PC-9 (cell line): Measurements from ENCODE around the gene ARHGAP22. TPM values are rescaled to one million over a fixed set of nuclear protein-coding genes. Genes with fewer than 3 reads are reported as not detected.

Experiments
- BruUV-seq: library from RNA; stranded (reverse); fragments of 400-500 nt; replicated peaks from 2 replicates; lab custom pipeline; 2021; lab: Mats Ljungman, UMichigan
- CTCF ChIA-PET: fragments of 300-600 bp; sonication (Branson Sonifier 250); formaldehyde crosslinking; loops from one replicate; lab custom pipeline; 2022; ENCODE audit warnings: antibody characterized with exemption; lab: Charles Lee
- POLR2A ChIA-PET: fragments of 300-600 bp; sonication (Branson Sonifier 250); formaldehyde crosslinking; loops from one replicate; lab custom pipeline; 2022; ENCODE audit warnings: antibody characterized with exemption; ENCODE audit not compliant: unreplicated experiment; lab: Charles Lee
- DNase-seq, 2 experiments: peaks; one replicate each; pipeline versions ENCODE4 v3.0.0 to v3.0.0-alpha.2; 2015 to 2022; ENCODE audit warnings: mixed read lengths in 1 of 2
- H2AFZ ChIP-seq: fragments of 200-600 bp; sonication (generic); 2 replicates; pipeline ENCODE4 v1.8.1; 2017; ENCODE audit warnings: antibody characterized with exemption
- H3F3A ChIP-seq: fragments of 200-600 bp; sonication (generic); 2 replicates; pipeline ENCODE4 v1.8.1; 2017; ENCODE audit warnings: antibody characterized with exemption, mild to moderate bottlenecking, low read depth; ENCODE audit not compliant: insufficient read depth
- H3K27ac ChIP-seq: fragments of 200-600 bp; sonication (generic); 2 replicates; pipeline ENCODE4 v1.6.1; 2016; ENCODE audit warnings: mixed run types
- H3K27me3 ChIP-seq: fragments of 200-600 bp; sonication (generic); 2 replicates; pipeline ENCODE4 v1.6.1; 2016; ENCODE audit warnings: low read depth, mixed run types; ENCODE audit not compliant: insufficient read depth
- H3K36me3 ChIP-seq: fragments of 200-600 bp; sonication (generic); 2 replicates; pipeline ENCODE4 v1.6.1; 2016; ENCODE audit warnings: low read depth, mixed run types
- H3K4me1 ChIP-seq: fragments of 200-600 bp; sonication (generic); replicated peaks from 2 replicates; pipeline ENCODE4 v1.6.1; 2016; ENCODE audit warnings: mixed run types; ENCODE audit not compliant: insufficient read depth
- H3K4me2 ChIP-seq: fragments of 200-600 bp; sonication (generic); 2 replicates; pipeline ENCODE4 v1.6.1; 2017; ENCODE audit warnings: mixed run types
- H3K4me3 ChIP-seq: fragments of 200-600 bp; sonication (generic); 2 replicates; pipeline ENCODE4 v1.6.1; 2016; ENCODE audit warnings: mixed run types
- H3K79me2 ChIP-seq: fragments of 200-600 bp; sonication (generic); 2 replicates; pipeline ENCODE4 v1.6.1; 2017; ENCODE audit warnings: low read depth, mixed run types
- H3K9me2 ChIP-seq: fragments of 200-600 bp; sonication (generic); 2 replicates; pipeline ENCODE4 v1.8.1; 2017; ENCODE audit warnings: mild to moderate bottlenecking; ENCODE audit not compliant: insufficient read depth
- H3K9me3 ChIP-seq: fragments of 200-600 bp; sonication (generic); 2 replicates; pipeline ENCODE4 v1.8.1; 2016; ENCODE audit warnings: low read depth; ENCODE audit not compliant: insufficient read depth
- H4K20me1 ChIP-seq: fragments of 200-600 bp; sonication (generic); 2 replicates; pipeline ENCODE4 v1.8.1; 2017; ENCODE audit not compliant: insufficient read depth
- CTCF ChIP-seq: fragments of 200-600 bp; sonication (generic); conservative IDR thresholded peaks from 2 replicates; pipeline ENCODE4 v1.6.1; 2017; ENCODE audit warnings: mixed run types, antibody characterized with exemption, mild to moderate bottlenecking, moderate library complexity
- EZH2 ChIP-seq: fragments of 200-600 bp; sonication (generic); IDR thresholded peaks from 2 replicates; pipeline ENCODE4 v1.8.0; 2017; ENCODE audit warnings: antibody characterized with exemption, low read depth
- intact Hi-C: fragments of 100-400 bp; cut with micrococcal nuclease; formaldehyde crosslinking; loops from one replicate; pipeline ENCODE4 v1.10.0; 2022; ENCODE audit not compliant: unreplicated experiment
- total RNA-seq: library from RNA; stranded (reverse); gene quantifications from 2 replicates; pipeline ENCODE4 v1.2.3, GENCODE V29; 2021

Gene ARHGAP22
- total RNA-seq, 1 experiment from 2014 or later: 4.0 TPM

- CTCF ChIA-PET: no interaction called here
- H3K79me2 ChIP-seq: no peaks in the 10 kb centered on the region
- intact Hi-C loops: no loop called here
- TF ChIP-seq EZH2 (no peak), CTCF (no peak)
- H3K36me3 ChIP-seq: no peaks in the 10 kb centered on the region
- H3K4me3 ChIP-seq: no peak overlapping the region
- H3K9me2 ChIP-seq: no peaks in the 10 kb centered on the region
- no peak overlapping the region for H2AFZ ChIP-seq
- H3K9me3 ChIP-seq: no peaks in the 10 kb centered on the region
- H4K20me1 ChIP-seq: no peaks in the 10 kb centered on the region
- H3K4me1 ChIP-seq: no peaks in the 10 kb centered on the region
- H3K27me3 ChIP-seq: no peaks in the 10 kb centered on the region
- no peaks in the 10 kb centered on the region for H3F3A ChIP-seq
- no TSS peak for BruUV-seq
- H3K4me2 ChIP-seq: no peak overlapping the region
- POLR2A ChIA-PET: no interaction called here
- no peak overlapping the region for H3K27ac ChIP-seq
- no peak for DNase-seq
Measured at GRCh38 chr10:48592346-48592745, 12.5 kb downstream of the ARHGAP22 start.

DNA sequence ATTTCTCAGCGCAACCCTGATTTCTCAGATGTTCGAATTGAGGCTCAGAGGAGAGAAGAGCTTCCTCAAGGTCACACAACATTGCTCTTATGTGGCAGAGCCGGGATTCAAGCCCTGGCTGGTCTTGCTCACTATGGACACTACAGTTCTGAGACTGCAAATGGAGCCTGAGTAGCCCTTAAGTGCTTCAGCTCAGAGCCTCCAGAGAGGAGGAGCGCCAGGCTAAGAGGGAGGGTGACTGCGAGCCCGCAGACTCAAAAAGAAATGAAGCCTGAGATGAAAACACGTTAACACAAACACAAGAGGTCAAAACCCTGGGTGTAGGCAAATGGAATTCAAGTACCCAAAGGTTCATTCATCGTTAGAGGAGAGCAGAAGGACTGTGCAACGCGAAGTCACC is 13.9 kb downstream of the ARHGAP22 start:
- Histone ChIP-seq H3K27ac (no peak overlapping the region), H3K4me2 (no peak overlapping the region), H3K79me2 (no peaks in the 10 kb centered on the region), H3K27me3 (no peaks in the 10 kb centered on the region), H3K9me2 (no peaks in the 10 kb centered on the region), H2AFZ (no peak overlapping the region), H4K20me1 (no peaks in the 10 kb centered on the region), H3K4me3 (no peak overlapping the region), H3K4me1 (no peaks in the 10 kb centered on the region), H3F3A (no peaks in the 10 kb centered on the region), H3K9me3 (peaks cover 4% of the 10 kb centered on the region; the same call in 1 of the 2 replicates), H3K36me3 (no peaks in the 10 kb centered on the region)
- no TSS peak for BruUV-seq
- intact Hi-C loops: no loop called here
- TF ChIP-seq CTCF (no peak), EZH2 (no peak)
- ChIA-PET CTCF (no interaction called here), POLR2A (no interaction called here)
- no peak for DNase-seq

DNA sequence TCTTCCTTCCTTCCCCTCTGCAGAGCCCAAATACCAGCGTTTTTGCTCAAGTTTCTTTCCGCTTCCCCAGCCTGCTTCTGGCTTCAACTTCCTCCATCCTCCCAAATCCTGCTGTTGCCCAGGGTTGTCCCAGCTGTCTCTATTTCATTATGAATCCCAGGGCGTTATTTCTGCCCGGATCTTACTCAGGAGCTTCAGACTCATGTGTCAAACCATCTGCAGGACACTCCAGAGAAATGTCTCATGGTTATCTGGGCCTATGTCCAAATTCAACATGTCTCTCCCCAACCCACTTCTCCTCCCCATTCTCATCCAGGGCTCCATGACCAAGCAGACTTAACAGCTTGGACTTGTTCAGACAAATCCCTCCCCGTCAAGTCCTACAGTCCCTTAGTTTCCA is 15.6 kb downstream of the ARHGAP22 start:
- H3K4me1 ChIP-seq: no peaks in the 10 kb centered on the region
- H4K20me1 ChIP-seq: no peaks in the 10 kb centered on the region
- no peaks in the 10 kb centered on the region for H3K36me3 ChIP-seq
- peaks cover 9% of the 10 kb centered on the region; the same call in 1 of the 2 replicates for H3K9me3 ChIP-seq
- ChIA-PET POLR2A (no interaction called here), CTCF (no interaction called here)
- H3F3A ChIP-seq: no peaks in the 10 kb centered on the region
- no peak for DNase-seq
- no peak for TF ChIP-seq CTCF
- no peak for TF ChIP-seq EZH2
- intact Hi-C loops: no loop called here
- no peaks in the 10 kb centered on the region for H3K9me2 ChIP-seq
- BruUV-seq: no TSS peak
- no peak overlapping the region for H3K27ac ChIP-seq
- no peaks in the 10 kb centered on the region for H3K79me2 ChIP-seq
- H3K4me3 ChIP-seq: no peak overlapping the region
- no peak overlapping the region for H3K4me2 ChIP-seq
- no peaks in the 10 kb centered on the region for H3K27me3 ChIP-seq
- H2AFZ ChIP-seq: no peak overlapping the region
